LNCAP (cell line): ENCODE results near the gene RIPK4.

Source experiments
- TF ChIP-seq, protein P1 (sequence below): fragments of 450-650 bp; IDR thresholded peaks from 2 replicates; pipeline ENCODE4 v1.5.1; 2017; ENCODE audit warnings: mild to moderate bottlenecking

RIPK4 gene

DNA sequence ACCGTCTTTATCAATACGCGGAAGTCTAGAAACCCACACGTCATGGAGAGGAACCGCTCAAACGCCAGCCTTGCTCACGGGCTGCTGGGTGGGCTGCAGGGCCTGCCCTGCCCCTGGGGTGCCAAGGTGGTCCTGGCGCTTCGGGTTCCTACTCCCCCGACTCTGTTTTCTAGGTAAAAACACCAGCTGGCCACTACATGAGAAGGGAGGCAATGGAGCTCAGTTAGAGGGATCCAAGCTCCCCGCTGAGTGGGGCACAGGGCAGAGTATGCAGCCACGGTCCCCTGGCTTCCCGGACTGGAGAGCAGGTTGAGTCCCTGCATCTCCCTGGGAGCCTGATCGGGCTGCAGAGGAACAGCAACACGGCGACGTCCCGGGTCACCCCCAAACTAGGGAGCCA is 41.2 kb upstream of the RIPK4 start:
- TF ChIP-seq, protein P1, sequence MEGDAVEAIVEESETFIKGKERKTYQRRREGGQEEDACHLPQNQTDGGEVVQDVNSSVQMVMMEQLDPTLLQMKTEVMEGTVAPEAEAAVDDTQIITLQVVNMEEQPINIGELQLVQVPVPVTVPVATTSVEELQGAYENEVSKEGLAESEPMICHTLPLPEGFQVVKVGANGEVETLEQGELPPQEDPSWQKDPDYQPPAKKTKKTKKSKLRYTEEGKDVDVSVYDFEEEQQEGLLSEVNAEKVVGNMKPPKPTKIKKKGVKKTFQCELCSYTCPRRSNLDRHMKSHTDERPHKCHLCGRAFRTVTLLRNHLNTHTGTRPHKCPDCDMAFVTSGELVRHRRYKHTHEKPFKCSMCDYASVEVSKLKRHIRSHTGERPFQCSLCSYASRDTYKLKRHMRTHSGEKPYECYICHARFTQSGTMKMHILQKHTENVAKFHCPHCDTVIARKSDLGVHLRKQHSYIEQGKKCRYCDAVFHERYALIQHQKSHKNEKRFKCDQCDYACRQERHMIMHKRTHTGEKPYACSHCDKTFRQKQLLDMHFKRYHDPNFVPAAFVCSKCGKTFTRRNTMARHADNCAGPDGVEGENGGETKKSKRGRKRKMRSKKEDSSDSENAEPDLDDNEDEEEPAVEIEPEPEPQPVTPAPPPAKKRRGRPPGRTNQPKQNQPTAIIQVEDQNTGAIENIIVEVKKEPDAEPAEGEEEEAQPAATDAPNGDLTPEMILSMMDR: no peak

DNA sequence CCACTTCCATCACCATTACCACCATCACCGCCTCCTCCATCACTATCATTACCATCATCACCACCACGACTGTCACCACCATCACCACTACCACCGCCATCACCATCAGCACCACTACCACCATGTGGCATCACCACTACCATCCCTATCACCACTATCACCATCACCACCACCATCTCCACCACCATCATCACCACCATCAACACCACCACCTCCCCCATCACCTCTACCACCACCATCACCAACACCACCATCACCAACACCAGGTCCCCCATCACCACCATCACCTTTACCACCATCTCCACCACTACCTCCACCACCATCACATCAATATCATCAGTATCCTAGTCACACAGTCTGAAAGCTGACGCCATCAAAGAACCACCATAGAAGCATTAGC is 39.9 kb upstream of the RIPK4 start:
- TF ChIP-seq, protein P1: no peak

DNA sequence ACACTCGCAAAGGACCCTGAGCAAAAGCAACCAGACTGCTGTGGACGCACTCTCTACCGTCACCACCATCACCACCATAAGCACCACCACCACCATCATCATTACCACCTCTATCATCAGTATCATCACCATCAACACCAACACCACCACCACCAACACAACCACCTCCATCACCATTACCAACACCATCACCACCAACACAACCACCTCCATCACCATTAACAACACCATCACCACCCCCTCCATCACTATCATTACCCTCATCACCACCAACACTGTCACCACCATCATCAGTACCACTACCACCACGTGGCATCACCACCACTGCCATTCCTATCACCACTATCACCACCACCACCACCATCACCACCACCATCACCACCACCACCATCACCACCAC is 38.8 kb upstream of the RIPK4 start:
- TF ChIP-seq, protein P1: no peak

DNA sequence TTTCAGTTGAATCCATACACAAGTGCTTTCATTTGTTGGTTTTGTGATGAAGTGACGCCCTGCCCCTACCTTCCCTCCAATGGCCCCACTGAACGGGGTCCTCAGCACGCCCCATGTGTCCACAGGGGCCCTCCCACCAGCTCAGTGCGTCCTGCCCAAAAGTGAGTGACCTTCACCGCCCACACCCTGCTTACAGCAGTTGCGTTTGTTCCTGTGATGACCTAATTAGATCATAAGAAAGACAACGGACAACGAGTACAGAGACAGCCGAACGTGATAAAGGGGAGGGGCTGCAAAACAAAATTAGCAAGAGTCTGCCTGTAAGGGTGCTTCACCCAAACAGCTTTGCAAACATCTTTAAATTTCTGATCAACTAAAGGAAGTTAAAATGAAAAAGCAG is 38.2 kb upstream of the RIPK4 start:
- TF ChIP-seq, protein P1: no peak

DNA sequence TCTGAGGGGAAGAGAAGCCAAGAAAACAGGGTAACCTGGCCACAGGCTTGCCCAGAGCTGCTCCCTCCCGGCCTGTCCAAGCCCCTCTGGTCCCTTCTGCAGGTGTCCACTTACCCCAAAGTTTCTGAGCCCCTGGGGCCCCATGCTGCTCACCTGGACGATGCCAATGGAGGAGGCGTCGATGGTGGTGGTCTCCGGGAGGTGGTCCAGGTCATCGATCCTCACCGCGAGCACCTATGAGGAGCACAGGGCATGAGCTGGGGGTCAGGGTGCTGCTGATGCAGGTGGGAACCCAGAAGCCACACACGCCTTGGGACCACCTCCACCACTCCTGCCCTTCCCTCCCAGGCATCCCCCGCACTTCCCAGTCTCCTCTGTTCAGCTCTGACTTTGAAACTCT is 37.5 kb upstream of the RIPK4 start:
- TF ChIP-seq, protein P1: no peak

DNA sequence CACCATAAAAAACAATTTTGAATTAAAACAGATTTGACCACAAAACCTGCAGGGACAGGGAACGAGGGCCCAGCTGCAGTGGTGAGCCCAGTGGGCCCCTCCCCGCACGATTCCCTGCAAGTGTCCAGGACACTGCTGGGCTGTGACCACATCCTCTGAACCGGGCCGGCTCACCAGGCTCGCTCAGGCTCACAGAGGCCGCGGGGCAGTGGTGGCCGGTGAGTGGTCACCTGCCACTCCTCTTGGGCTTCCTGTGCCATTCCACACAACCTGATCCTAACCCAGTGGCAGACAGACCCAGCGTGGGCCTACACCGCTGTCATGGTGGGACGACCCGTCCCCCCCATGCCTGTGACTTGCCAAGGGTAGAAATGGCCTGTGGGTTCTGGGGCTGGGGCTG is 36.5 kb upstream of the RIPK4 start:
- TF ChIP-seq, protein P1: no peak

DNA sequence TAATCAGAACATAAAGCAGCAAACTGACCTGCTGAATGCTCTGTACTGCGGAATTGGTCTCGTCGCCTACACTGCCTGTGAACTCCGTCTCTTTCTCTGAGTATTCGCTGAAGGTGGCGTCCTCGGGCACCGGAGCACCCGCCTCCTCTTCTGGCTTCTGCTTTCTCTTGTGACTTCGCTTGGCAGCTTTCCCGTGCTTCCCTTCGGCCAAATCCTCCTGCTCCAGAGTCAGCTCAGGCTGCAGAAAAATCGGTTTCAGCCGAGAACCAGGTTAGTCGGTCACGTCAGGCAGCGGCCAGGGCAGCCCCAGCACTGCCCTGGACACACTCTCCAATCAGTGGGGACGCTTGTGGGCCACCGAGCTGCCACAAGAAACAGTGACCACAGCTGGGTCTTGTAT is 35.8 kb upstream of the RIPK4 start:
- TF ChIP-seq, protein P1: peak; percentile 13; the same call in 1 of the 2 replicates

DNA sequence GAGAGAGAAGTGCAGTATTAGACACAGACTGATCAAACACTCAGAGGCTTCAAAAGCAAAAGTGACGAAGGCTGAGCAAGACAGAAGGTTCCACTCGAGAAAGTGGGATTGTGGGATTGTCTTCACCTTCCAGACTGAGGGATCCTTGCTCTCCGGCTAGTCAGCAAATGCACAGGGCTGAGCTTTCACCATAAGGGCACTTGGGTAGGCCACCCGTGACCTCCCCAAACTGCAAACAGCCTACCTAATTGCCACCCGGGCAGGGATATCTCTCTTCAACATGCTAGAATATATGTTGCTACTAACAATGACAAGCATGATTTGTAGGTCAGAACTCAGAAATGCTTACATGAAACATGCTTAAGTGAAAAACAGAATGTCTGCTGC is 35.3 kb upstream of the RIPK4 start:
- TF ChIP-seq, protein P1: no peak
